Glomerular visceral epithelial cell (primary cell): ENCODE data around the gene IL1R2.

Source experiments
- DNase-seq: peaks from one replicate; pipeline ENCODE4 v3.0.0-alpha.2; 2016; ENCODE audit errors: extremely low spot score

Gene IL1R2

GRCh38 chr2:102043560-102043959 lies 51.8 kb downstream of the IL1R2 start:
- DNase-seq, result no peak

- DNase-seq, result no peak
These were observed 52.6 kb downstream of the IL1R2 start for GRCh38 chr2:102044235-102044896.

- DNase-seq, result no peak
These were observed 53.3 kb downstream of the IL1R2 start for GRCh38 chr2:102044967-102045489.

- no peak for DNase-seq
These were observed 53.9 kb downstream of the IL1R2 start for GRCh38 chr2:102045697-102046096.

GRCh38 chr2:102046135-102046986 lies 54.6 kb downstream of the IL1R2 start:
- DNase-seq, result no peak

- DNase-seq, result peak; percentile 42
These were observed 56.7 kb downstream of the IL1R2 start for GRCh38 chr2:102048465-102048864.

GRCh38 chr2:102049756-102050443 lies 58.1 kb downstream of the IL1R2 start:
- DNase-seq, result no peak

GRCh38 chr2:102050854-102051391 lies 59.2 kb downstream of the IL1R2 start:
- DNase-seq, result no peak

GRCh38 chr2:102051692-102052277 lies 60.0 kb downstream of the IL1R2 start:
- DNase-seq, result peak; percentile 68

- no peak for DNase-seq
These were observed 60.6 kb downstream of the IL1R2 start for GRCh38 chr2:102052365-102052764.

GRCh38 chr2:102053096-102053495 lies 61.3 kb downstream of the IL1R2 start:
- DNase-seq, result no peak

- no peak for DNase-seq
These were observed 63.7 kb downstream of the IL1R2 start for GRCh38 chr2:102055346-102055990.

- DNase-seq, result no peak
These were observed 64.4 kb downstream of the IL1R2 start for GRCh38 chr2:102056079-102056581.

- no peak for DNase-seq
These were observed 65.9 kb downstream of the IL1R2 start for GRCh38 chr2:102057502-102058292.

- no peak for DNase-seq
These were observed 66.6 kb downstream of the IL1R2 start for GRCh38 chr2:102058293-102058833.

- no peak for DNase-seq
These were observed 67.4 kb downstream of the IL1R2 start for GRCh38 chr2:102059151-102059550.

GRCh38 chr2:102060047-102060446 lies 68.3 kb downstream of the IL1R2 start:
- DNase-seq, result no peak

GRCh38 chr2:102060792-102061191 lies 69.0 kb downstream of the IL1R2 start:
- no peak for DNase-seq

GRCh38 chr2:102061286-102061699 lies 69.5 kb downstream of the IL1R2 start:
- no peak for DNase-seq
